ENCODE data around the gene UNC13A.

The UNC13A gene

DNA sequence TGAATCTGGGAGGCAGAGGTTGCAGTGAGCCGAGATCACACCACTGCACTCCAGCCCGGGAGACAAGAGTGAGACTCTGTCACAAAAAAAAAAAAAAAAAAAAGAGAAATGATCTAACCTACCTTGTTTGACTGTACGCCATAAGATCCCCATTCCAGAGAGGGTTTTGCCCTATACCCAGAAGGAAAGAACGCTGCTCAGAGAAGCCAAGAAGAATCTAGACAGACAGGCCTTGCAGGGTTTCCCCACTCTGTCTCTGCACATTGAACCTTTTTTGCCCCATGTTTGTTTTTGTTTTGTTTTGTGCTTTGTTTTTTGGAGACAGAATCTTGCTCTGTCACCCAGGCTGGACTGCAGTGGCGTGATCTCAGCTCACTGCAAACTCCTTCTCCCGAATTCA is 23.7 kb upstream of the UNC13A start:
- FAIRE-seq = no peak
- no peak for DNase-seq (ENCODE audit: insufficient read length, low spot score)

DNA sequence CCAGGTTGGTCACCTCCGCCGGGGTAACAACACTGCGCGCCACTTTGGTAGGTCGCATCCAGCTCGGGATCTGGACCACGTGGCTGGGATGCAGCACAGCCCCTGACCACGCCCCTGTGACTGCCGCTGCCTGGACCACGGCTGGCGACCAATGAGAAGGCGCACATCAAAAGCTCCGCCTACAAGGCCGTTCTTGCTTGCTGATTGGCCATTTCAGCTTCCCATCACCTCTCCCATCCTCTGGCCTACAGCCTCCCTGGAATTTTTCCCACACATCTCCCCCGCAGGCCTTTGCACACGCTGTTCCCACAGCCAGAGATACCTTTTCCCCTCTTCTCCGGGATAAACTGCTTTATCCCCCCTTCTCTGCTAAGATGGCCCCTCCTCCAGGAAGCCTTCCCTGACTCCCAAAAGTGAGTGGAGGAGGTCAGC is 18.6 kb upstream of the UNC13A start:
- FAIRE-seq (no peak), DNase-seq (ENCODE audit: insufficient read length, low spot score) (no peak)

GRCh38 chr19:17703824-17704463 is 15.8 kb upstream of the UNC13A start:
- DNase-seq (ENCODE audit: insufficient read length, low spot score) = peak; percentile 68
- FAIRE-seq = peak; percentile 88

DNA sequence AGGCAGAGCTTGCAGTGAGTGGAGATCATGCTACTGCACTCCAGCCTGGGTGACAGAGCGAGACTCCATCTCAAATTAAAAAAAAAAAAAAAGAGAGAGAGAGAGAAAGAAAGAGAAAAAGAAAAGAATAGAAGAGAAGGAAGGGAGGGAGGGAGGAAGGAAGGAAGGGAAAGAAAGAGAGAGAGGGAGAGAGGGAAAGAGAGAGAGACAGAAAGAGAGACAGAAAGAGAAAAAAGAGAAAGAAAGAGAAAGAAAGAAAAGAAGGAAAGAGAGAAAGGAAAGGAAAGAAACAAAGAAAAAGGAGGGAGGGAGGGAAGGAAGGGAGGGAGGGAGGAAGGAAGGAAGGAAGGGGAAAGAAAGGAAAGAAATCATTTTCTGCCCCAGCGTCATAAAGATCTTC is 7.0 kb upstream of the UNC13A start:
- FAIRE-seq (no peak), DNase-seq (ENCODE audit: insufficient read length, low spot score) (no peak)

GRCh38 chr19:17692566-17692965 is 4.4 kb upstream of the UNC13A start:
- DNase-seq (ENCODE audit: insufficient read length, low spot score) (no peak), FAIRE-seq (no peak)

DNA sequence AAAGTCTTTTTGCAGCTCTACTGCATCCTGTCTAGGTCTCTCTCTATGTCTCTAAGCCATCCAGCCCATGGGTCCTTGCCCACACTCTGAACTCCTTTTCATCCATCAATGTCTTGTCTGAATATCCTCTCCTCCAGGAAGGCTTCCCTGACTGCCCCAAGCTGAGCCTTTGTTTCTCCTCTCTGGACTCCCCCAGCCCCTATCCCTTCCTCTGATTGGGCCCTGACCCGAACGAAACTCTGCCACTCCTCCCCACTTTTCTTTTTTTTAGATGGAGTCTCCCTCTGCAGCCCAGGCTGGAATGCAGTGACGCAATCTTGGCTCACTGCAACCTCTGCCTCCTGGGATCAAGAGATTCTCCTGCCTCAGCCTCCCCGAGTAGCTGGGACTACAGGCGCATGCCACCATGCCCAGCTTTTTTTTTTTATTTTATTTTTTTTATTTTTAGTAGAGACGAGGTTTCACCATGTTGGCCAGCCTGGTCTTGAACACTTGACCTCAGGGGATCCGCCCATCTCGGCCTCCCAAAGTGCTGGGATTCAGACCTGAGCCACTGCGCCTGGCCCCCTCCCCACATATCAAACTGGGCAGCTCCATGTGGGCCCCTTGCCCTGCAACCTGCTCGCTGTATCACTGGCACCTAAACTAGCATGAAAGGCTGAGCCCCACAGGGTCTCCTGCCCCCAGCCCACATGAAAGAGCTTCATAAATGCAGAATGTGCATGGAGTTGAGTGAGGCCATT is 870 bp upstream of the UNC13A start:
- FAIRE-seq (no peak), DNase-seq (ENCODE audit: insufficient read length, low spot score) (no peak)

DNA sequence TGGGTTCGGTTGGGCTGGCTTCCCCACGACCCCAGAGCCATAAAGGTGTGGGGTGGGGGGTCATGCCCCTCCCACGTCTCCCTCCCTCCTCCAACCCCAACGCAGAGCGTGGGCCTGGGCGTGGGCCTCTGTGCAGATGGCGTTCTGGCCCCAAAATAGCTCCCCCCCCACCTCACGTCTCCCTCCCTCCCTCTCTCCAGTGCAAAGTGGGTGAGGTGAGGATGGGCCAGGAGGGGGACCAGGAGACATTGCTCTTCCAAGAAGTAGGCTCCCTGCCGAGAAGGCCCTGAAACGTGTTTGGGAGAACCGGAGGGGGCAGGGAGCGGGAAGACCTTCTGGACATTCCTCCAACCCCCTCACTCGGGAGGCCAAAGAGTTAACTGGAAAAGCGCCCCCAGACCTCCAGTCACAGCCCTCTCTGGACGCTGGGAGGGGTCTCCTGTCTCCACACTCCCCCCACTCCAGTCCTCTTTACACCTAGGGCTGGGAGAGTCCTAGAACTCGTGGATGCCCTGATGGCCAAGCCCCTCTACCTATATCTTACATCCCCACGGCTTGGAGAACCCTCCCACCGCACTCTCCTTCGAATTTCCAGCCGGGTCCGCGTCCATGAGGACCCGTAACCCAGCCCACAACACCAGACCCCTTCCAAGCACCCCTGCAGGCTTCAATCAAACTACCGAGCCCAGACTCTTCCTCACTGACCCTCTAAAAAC is 855 bp downstream of the UNC13A start:
- FAIRE-seq = no peak

GRCh38 chr19:17686592-17687024 is 1.5 kb downstream of the UNC13A start:
- FAIRE-seq (no peak), DNase-seq (ENCODE audit: insufficient read length, low spot score) (no peak)

More for the DNA sequence above, 855 bp downstream of the UNC13A start:
- DNase-seq (ENCODE audit: insufficient read length, low spot score) = no peak

DNA sequence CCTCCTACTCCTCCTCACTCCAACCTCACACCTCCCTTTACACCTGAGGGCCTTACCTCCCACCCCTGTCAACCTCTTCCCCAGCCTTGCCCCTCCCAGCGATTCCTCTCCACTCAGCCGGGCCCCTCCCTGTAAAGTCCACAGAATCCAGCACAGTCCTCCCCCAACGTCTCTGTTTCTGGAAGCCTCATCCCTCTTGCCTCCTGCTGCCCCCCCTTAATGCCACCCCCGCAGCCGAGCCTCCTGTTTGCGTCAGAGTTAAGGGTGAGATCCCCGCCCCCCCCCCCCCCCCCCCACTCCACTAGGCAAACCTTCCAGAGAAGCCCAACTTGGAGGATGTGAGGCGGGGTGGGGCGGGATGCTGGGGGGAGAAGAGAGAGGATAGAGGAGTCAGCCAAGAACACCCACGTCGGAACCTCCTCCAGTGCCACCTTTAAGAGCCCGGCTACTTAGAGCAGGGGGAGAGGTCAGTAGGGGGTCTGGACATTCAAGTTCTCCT is 2.1 kb downstream of the UNC13A start:
- DNase-seq (ENCODE audit: insufficient read length, low spot score) = no peak
- FAIRE-seq = no peak

- FAIRE-seq = no peak
- DNase-seq (ENCODE audit: insufficient read length, low spot score) = no peak
Observed at GRCh38 chr19:17685451-17686022, 2.6 kb downstream of the UNC13A start.

GRCh38 chr19:17684256-17684655 is 3.9 kb downstream of the UNC13A start:
- no peak for FAIRE-seq
- DNase-seq (ENCODE audit: insufficient read length, low spot score) = no peak

- no peak for FAIRE-seq
- no peak for DNase-seq (ENCODE audit: insufficient read length, low spot score)
Observed at GRCh38 chr19:17683078-17683477, 5.1 kb downstream of the UNC13A start.

- FAIRE-seq (no peak), DNase-seq (ENCODE audit: insufficient read length, low spot score) (no peak)
Observed at GRCh38 chr19:17682273-17682672, 5.9 kb downstream of the UNC13A start.

GRCh38 chr19:17681505-17682125 is 6.5 kb downstream of the UNC13A start:
- DNase-seq (ENCODE audit: insufficient read length, low spot score) (no peak), FAIRE-seq (no peak)

- FAIRE-seq (no peak), DNase-seq (ENCODE audit: insufficient read length, low spot score) (peak; percentile 72)
Observed at GRCh38 chr19:17680230-17680722, 7.9 kb downstream of the UNC13A start.

GRCh38 chr19:17679526-17680229 is 8.5 kb downstream of the UNC13A start:
- FAIRE-seq = no peak
- no peak for DNase-seq (ENCODE audit: insufficient read length, low spot score)

GRCh38 chr19:17678836-17679235 is 9.3 kb downstream of the UNC13A start:
- no peak for DNase-seq (ENCODE audit: insufficient read length, low spot score)
- FAIRE-seq = no peak

GRCh38 chr19:17677002-17677401 is 11.2 kb downstream of the UNC13A start:
- no peak for DNase-seq (ENCODE audit: insufficient read length, low spot score)
- FAIRE-seq = no peak

GRCh38 chr19:17676295-17676694 is 11.9 kb downstream of the UNC13A start:
- DNase-seq (ENCODE audit: insufficient read length, low spot score) = no peak
- FAIRE-seq = no peak

All from GM19239 (cell line).